ENCODE measurements around the gene MRGPRG. TPM values are rescaled to one million over a fixed set of nuclear protein-coding genes. Genes with fewer than 3 reads are reported as not detected.

Gene MRGPRG
- total RNA-seq, 1 donor from 2014 or later, result not detected

DNA sequence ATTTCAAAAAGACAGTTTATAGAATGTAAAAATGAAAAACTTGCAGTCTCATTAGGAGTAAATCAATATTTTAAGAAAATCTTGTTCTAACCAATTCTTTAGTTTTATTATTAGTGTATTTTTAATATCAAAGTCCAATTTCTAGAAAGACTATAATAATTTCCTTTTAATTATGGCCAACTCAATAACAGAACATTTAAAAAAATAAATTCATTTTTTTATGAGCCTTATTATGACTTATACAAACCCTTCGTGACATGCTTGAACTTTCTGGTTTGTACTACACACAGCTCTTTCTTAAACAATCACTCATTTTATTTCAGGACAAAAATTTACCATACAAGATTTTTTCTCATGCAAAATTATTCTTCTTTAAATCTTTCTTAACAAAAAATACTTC is 25.3 kb upstream of the MRGPRG start:
- Histone ChIP-seq H3K27me3 (no peaks in the 10 kb centered on the region), H3K36me3 (no peaks in the 10 kb centered on the region), H3K9me3 (no peaks in the 10 kb centered on the region), H3K27ac (no peak overlapping the region), H3K4me1 (no peaks in the 10 kb centered on the region), H3K4me3 (no peak overlapping the region)
- TF ChIP-seq POLR2AphosphoS5 (IDR thresholded peaks at IDR 0.05; ENCODE audit: insufficient read depth in 1 of 2, low read depth in 1 of 2) (no peak), POLR2A (IDR thresholded peaks at IDR 0.05) (no peak)
- TF ChIP-seq, protein P1, sequence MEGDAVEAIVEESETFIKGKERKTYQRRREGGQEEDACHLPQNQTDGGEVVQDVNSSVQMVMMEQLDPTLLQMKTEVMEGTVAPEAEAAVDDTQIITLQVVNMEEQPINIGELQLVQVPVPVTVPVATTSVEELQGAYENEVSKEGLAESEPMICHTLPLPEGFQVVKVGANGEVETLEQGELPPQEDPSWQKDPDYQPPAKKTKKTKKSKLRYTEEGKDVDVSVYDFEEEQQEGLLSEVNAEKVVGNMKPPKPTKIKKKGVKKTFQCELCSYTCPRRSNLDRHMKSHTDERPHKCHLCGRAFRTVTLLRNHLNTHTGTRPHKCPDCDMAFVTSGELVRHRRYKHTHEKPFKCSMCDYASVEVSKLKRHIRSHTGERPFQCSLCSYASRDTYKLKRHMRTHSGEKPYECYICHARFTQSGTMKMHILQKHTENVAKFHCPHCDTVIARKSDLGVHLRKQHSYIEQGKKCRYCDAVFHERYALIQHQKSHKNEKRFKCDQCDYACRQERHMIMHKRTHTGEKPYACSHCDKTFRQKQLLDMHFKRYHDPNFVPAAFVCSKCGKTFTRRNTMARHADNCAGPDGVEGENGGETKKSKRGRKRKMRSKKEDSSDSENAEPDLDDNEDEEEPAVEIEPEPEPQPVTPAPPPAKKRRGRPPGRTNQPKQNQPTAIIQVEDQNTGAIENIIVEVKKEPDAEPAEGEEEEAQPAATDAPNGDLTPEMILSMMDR (IDR thresholded peaks at IDR 0.05), result no peak
- DNase-seq (ENCODE audit: extremely low spot score in 2 of 2), result no peak
- intact Hi-C loops (cut with DNase I), result no loop called here

DNA sequence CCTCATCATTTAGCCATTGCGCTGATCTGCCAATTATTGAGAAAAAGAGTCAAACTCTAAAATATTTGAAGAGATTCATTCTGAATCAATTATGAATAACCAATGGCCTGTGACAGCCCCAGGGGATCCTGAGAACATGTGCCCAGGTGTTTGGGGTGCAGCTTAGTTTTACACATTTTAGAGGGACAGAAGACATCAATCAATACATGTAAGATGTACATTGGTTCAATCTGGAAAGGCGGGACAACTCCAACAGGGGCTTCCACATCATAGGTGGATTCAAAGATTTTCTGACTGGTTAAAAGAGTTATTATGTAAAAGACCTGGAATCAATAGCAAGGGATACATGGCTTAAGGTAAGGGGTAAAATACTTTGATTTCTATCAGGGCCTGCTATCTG is 18.5 kb upstream of the MRGPRG start:
- no peak for DNase-seq (ENCODE audit: extremely low spot score in 2 of 2)
- Histone ChIP-seq H3K36me3 (no peaks in the 10 kb centered on the region), H3K27me3 (no peaks in the 10 kb centered on the region), H3K4me3 (no peak overlapping the region), H3K27ac (no peak overlapping the region), H3K9me3 (no peaks in the 10 kb centered on the region), H3K4me1 (no peaks in the 10 kb centered on the region)
- intact Hi-C loops (cut with DNase I), result no loop called here
- TF ChIP-seq, protein P1 (IDR thresholded peaks at IDR 0.05), result no peak
- TF ChIP-seq POLR2AphosphoS5 (IDR thresholded peaks at IDR 0.05; ENCODE audit: insufficient read depth in 1 of 2, low read depth in 1 of 2) (no peak), POLR2A (IDR thresholded peaks at IDR 0.05) (no peak)

DNA sequence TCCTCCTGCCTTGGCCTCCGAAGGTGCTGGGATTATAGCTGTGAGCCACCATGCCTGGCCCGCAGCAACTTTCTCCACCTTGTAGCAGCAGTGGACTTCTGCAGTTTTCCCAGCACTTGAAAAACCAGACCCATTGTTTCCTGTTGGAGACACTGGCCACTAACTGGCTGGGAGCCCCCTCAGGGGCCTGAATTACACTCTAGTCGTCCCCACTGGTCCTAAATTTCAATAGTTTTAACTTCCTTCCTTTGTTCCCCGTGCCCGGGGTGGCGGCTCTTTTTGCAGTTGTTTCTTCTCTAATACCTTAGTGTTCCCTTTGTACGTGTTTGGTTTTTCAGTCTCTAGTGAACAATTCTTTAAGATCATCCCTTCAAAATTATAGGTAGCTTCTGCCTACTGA is 16.2 kb upstream of the MRGPRG start:
- TF ChIP-seq, protein P1 (IDR thresholded peaks at IDR 0.05), result no peak
- no peak for TF ChIP-seq POLR2A (IDR thresholded peaks at IDR 0.05)
- no peak for TF ChIP-seq POLR2AphosphoS5 (IDR thresholded peaks at IDR 0.05; ENCODE audit: insufficient read depth in 1 of 2, low read depth in 1 of 2)
- Histone ChIP-seq H3K4me1 (no peaks in the 10 kb centered on the region), H3K27ac (no peak overlapping the region), H3K9me3 (no peaks in the 10 kb centered on the region), H3K36me3 (no peaks in the 10 kb centered on the region), H3K27me3 (no peaks in the 10 kb centered on the region), H3K4me3 (no peak overlapping the region)
- intact Hi-C loops (cut with DNase I), result no loop called here
- no peak for DNase-seq (ENCODE audit: extremely low spot score in 2 of 2)

DNA sequence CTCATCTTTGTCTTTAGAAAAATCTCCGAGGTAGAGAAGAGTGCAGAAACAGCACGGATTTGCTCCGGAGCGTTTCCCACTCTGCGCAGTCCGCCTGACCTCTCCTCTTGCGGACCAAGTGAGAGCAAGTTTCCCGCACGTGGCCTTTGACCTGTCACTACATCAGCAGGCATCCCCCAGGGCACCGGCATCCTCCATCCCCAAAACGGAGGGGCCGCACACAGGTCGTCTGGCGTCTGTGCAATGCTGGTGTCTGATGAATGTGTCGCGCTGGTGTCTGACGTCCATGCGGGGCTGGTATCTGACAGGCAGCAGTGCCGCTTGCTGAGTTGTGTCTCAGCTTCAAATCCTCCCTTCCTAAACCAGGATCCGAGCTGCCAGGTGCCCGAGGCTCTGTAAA is 14.3 kb upstream of the MRGPRG start:
- no peaks in the 10 kb centered on the region for H3K4me1 ChIP-seq
- H3K27ac ChIP-seq, result no peak overlapping the region
- intact Hi-C loops (cut with DNase I), result no loop called here
- H3K9me3 ChIP-seq, result no peaks in the 10 kb centered on the region
- no peaks in the 10 kb centered on the region for H3K36me3 ChIP-seq
- TF ChIP-seq POLR2A (IDR thresholded peaks at IDR 0.05) (no peak), POLR2AphosphoS5 (IDR thresholded peaks at IDR 0.05; ENCODE audit: insufficient read depth in 1 of 2, low read depth in 1 of 2) (no peak)
- TF ChIP-seq, protein P1 (IDR thresholded peaks at IDR 0.05), result no peak
- no peak for DNase-seq (ENCODE audit: extremely low spot score in 2 of 2)
- H3K27me3 ChIP-seq, result no peaks in the 10 kb centered on the region
- H3K4me3 ChIP-seq, result no peak overlapping the region

DNA sequence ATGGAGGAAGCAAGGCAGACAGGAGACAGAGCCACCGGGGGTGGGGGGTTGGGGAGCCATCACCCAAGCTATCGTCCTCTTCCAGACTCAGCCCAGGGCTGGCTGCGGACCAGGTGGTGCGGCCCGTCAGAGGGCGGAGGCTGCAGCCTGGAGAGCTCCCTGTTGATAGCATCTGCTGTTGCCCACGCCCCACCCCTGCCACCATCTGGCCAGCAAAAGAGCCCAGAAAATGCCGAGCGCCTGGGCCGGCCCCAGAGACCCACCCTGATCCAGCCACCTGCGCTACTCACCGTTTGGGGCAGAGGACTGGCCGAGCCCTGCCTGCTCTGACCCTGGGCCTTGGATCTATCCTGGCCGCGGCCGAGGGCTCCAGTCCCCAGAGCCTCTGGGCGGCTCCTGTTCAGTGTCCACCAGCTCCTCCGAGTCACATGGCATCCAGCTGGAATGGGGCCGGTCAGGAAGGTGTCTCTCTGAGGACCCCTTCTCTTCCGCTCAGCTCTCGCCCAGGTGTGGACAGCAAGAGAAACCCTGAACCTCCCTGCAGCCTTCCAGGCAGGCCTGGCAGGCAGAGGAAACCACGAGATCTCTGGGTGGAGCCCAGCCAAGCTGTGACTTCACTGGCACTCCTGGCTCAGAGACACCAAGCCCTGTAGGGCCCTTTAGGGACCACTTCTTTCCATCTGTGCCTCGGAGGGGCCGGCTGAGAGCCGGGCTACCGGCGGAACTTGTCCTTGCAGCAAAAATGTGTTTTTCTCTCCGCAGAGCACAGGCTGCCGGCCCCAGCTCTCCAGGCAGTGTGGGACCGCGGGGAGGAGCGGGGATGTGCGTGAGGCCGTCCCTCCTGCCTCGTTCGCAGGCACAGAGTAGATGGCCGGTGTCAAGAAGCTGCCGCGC is 13.5 kb upstream of the MRGPRG start, which contains the start of gene MRGPRE:
TSS of gene MRGPRE (minus strand) at position 567 of the 894 bp plus-strand sequence. CDS start 3,618 bp downstream, outside the sequence.
- H3K36me3 ChIP-seq, result no peaks in the 10 kb centered on the region
- H3K27me3 ChIP-seq, result no peaks in the 10 kb centered on the region
- no peak for TF ChIP-seq POLR2A (IDR thresholded peaks at IDR 0.05)
- TF ChIP-seq, protein P1 (IDR thresholded peaks at IDR 0.05), result no peak
- TF ChIP-seq POLR2AphosphoS5 (IDR thresholded peaks at IDR 0.05; ENCODE audit: insufficient read depth in 1 of 2, low read depth in 1 of 2), result peak in 1 of 2 donors; percentile 26
- H3K27ac ChIP-seq, result no peak within 1 kb of the TSS
- no peaks in the 10 kb centered on the region for H3K9me3 ChIP-seq
- intact Hi-C loops (cut with DNase I), result no loop called here
- H3K4me3 ChIP-seq, result peak within 1 kb of the TSS; percentile 0 to 12
- DNase-seq (ENCODE audit: extremely low spot score in 2 of 2), result no peak
- H3K4me1 ChIP-seq, result no peaks in the 10 kb centered on the region

All from vagina (tissue), 2 donors.